ENCODE measurements around the gene PFKL.

- TF ChIP-seq YY1 (IDR thresholded peaks at IDR 0.05; ENCODE audit: insufficient read depth, insufficient read length) (no peak), ZNF274 (IDR thresholded peaks at IDR 0.05; ENCODE audit: low read depth, low read length) (no peak)
Measured at GRCh38 chr21:44334329-44335030, 34.6 kb downstream of the PFKL start.
